GM19438 (cell line): ENCODE data around the gene MAD1L1.

Source experiments
- ATAC-seq: cut with Tn5 transposase; IDR thresholded peaks from one replicate; pipeline ENCODE4 v1.9.1; 2021; ENCODE audit warnings: low read depth; ENCODE audit not compliant: unreplicated experiment

Gene MAD1L1

DNA sequence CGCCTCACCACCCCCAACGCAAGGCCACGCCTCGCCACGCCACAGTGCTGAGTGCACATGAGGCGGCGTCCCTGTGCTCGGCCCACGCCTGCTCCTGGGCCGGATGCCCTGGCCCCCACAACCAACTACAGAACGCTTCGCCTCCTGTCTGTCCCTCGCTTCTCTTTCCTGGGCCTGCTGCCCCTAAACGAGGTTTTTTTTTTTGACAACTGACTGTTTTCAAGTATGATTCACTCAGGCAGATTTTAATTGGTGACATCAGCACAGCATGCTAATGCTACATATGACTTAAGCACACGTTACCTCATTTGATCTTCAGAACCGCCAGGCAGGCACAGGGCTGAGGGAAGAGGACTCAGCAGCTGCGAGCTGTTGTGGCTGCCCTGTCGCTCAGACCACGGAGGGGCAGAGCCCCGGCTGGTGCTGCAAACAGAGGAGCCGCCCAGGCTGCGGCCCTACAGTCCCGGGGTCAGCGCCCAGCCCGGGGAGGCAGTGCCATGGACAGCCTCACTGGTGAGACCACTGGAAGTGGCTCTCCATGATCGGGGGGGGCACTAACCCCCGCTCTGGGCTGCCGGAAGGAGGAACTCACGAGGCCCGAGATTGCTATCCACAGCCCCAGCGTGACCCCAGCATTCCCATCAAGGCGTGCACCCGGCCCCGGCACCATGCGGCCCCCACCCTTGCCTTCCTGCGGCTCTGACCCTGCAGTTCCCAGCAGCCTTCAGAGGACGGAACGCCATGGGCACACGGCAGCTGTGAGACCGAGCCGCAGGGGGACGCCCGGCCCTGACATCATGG, 212.8 kb downstream of the MAD1L1 start:
- ATAC-seq, result peak; percentile 71

- no peak for ATAC-seq
Observed at GRCh38 chr7:2019461-2019710, 213.4 kb downstream of the MAD1L1 start.

DNA sequence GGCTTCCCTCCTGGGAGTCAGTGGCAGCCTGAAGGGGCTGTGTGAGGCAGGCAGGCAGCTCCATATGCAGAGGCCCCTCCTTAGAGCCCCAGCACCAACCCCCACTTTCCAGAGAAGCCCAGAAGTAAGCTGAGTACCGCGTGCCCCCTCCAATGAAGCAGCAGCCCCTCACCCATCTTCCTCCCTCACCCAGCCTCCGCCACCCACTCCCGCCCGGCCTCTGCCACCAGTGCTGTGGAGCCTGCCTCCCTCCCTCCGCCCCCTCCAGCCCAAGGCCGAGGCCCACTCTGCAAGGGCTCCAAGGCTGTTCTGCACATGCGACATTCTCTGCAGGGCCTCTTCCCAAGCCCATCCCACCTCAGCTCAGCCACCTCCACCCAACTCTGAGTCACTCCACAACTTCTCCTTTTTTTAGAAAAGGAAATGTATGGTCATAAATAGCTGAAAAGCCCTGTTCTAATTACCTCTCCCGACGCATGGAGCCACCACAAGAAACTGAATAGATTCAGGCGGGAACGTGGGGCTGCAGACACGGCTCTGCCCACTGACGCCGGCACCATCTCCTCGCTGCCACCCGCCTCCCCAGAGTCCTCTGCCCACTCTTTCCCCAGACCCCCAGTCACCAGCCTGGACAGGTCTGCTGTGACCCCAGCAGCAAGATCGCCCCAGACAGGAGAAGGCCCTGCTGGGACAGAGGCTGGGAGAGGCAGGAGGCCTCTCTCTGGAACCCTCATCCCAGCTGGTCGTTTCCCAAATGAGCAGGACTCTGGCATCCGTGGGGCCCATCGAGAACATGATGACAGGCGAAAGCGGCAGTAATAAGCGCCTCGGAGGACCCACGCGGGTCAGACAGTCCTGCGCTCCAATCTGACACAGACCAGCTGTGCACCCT, 213.9 kb downstream of the MAD1L1 start:
- peak; percentile 13 for ATAC-seq

DNA sequence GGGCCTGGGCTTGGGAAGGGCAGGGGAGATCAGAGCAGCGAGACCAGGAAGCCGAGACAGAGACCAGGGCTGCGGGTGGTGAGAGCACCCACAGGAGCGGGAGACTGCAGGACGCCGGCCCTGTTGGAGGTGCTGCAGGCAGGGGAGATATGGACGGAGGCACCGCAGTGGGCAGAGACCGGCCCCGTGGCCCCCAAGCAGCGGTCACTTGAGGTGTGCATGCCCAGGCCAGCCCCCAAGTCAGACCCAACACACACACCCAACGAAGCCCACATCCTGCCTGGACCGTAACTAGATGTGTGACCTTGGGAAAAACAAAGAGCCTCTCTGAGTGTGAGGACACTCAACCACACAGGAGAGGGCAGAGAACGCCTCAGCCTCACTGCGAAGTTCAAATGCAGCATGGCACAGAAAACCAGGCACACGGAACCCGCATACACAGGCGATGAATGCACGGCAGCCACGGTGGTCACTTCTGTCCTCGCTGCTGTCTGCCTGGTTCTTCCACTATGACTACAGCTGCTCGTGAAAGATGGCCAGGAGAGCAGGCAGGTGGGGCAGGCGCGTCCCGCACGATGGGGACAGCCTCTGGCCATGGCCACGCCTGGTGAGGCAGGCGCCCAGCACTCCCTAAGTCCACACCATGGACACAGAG, 214.7 kb downstream of the MAD1L1 start:
- no peak for ATAC-seq

DNA sequence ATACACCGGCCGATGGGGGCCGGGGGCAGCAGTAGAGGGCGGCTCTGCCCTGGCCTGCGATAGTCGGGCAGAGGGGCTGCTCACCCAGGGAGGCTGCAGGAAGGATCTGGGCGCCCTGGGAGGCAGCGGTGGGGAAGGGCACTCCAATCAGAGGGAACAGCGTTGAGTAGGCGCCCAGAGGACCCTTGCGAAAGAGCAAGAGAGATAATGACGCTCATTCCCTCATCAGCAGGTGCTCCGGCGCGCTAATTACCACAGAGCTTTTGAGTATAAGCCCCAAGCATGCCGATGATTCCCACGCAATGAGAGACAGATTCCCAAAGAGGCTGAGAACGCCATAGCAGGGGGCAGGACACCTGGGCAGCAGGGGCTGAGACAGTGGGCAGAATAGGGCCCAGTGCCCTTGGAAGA, 215.3 kb downstream of the MAD1L1 start:
- ATAC-seq, result no peak

- ATAC-seq, result no peak
Observed at GRCh38 chr7:2016761-2017480, 215.8 kb downstream of the MAD1L1 start.

DNA sequence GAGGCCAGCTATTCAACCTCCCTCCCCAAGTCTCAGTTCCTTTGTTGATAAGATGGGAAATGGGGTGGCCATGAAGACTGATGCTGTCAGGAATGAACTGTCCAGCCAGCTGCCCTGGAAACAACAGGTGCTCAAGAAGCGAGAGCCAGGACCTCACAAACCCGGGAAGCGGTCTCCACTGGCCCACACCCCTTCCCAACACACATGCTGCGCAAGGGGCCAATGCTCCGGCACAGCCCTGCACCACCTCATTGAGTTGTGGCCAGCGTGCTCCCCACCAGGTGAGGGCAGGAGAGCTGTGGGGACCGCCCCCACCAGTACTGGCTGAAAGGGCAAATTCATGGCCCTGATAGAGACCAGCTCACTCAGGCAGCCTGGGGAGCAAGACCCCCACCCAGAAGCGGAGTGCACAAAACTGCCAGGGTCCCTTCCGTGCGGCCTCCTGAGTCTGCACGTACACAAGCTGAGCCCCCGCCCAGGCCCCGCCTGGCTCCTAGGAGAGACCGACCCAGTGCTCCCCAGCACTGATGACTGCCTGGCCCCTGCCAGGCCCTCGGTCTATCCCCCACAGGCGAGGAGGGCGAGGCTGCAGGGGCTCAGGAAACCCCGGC, 216.6 kb downstream of the MAD1L1 start:
- ATAC-seq, result no peak

DNA sequence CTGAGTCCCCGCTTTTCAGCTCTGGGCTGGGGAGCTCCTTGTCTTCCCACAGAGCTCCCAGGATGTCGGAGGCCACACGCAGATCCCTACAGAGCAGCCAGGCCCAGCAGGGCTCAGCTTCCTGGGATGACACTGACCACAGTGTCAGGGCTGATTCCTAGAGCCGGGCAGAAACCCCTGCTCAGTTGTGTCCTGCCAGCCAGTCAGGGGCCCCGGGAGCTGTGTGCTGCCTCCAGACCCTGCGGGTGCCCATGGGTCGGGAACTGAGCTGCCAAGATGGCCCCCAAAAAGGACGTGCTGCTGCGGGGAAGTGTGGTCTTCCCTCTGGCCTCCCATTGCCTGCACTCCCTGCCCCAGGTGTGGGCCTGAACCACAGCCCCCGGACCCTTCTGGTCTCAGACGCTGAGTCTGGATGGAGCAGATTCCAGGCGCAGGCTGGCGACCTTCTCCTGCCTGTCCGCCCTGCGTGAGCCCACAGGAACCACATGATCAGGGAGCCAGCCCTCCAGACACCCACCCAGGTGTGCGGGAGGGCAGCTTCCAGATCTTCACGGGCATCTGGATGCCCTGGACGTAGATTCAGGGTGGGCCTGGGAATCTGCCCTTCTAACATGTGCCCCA, 217.4 kb downstream of the MAD1L1 start:
- ATAC-seq, result no peak

DNA sequence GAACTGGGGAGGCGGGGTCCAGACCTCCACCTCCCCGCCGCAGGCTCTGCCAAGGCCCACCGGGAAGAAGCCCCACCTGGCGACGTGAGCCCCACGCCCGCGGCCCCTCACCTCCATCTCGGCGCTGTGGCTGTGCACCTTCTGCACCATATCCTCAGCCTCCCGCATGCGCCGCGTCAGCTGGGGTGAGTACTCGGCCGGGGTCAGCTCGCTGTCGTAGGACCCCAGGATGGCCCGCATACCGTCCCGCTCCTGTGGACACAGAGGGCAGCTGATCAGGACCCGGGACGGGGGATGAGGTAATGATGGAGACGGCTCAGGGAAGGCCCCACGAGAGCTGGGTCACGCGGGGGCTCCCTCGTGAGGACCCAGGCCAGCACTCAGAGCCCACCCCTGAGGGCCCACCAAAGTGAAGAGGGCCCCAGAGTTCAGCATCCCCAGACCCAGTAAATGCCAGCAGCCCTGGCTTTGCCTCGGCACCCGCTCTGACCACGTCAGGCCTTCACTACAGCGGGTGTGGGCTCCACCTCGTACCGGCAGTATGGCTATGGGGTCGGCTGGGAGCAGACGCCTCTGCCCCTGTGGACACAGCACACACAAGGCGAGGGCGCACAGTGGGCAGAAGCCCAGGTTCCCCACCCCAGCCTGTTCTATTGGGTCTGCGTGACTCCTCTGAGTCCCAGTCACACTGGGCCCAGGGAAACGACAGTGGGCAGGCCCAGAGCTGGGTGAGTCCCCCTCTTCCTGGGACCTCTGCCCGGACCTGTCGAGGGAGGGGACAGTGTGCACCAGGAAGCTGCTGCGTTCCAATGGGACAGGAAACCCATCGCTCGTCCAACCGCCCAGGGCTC, 218.1 kb downstream of the MAD1L1 start:
- ATAC-seq, result no peak

DNA sequence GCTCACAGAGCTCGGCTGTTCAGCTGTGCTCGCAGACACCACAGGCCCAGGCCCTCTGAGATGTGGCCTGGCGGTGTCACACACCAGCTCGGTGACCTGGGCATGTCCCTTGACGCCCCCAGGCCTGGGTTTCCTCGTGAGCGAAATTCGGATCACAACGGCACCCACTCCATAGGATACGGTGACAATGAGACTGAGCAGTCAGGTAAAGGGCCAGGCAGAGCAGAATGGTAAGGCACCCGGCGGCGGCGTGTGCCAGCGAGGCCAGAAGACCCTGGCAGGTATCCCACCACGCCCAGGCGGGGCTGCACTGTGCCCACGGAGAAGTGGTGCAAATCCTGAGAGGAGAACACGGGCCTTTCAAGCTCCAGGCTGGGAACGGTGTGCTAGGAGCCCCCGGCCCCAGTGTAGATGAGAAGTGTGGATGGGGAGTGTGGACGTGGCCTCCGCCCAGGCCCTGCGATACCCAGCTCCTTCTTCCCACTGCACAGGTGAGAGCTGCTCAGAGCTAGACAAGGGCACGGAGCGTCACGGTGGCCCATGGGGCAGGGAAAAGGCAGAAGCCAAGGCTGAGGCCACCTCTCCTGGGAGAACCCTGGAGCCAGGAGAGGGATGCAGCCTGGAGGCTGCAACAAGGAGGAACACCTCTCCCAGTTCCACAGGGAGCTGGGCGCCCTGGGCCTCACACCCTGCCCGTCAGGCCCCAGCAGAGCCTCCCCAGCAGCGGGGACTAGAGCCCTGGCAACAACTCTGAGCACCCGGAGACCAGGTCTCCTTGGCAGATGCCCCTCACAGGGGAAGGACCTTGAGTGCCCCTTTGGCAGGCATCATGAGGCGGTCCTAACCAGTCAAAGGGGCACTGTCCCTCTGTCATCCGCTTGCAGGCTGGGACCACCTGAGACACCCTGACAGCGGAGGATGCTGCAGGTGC, 219.1 kb downstream of the MAD1L1 start:
- no peak for ATAC-seq

DNA sequence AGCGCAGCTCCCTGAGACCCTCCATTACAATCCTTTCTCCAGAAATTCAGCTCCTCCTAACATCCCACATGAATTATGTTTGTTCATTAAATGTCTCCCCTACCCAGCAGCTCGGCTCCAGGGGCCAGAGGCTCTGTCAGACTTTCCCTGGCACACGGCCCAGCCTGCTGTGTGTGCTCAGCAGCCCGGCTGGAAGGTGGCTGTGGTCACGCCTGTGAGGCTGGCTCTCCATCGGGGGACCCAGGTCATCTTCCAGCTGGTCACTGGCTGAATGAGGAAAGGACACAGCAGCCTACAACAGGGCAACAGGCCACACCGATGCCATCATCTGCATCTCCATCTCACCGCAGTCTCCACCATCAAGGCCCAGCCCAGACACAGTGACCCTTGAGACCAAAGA, 219.8 kb downstream of the MAD1L1 start:
- ATAC-seq, result no peak

DNA sequence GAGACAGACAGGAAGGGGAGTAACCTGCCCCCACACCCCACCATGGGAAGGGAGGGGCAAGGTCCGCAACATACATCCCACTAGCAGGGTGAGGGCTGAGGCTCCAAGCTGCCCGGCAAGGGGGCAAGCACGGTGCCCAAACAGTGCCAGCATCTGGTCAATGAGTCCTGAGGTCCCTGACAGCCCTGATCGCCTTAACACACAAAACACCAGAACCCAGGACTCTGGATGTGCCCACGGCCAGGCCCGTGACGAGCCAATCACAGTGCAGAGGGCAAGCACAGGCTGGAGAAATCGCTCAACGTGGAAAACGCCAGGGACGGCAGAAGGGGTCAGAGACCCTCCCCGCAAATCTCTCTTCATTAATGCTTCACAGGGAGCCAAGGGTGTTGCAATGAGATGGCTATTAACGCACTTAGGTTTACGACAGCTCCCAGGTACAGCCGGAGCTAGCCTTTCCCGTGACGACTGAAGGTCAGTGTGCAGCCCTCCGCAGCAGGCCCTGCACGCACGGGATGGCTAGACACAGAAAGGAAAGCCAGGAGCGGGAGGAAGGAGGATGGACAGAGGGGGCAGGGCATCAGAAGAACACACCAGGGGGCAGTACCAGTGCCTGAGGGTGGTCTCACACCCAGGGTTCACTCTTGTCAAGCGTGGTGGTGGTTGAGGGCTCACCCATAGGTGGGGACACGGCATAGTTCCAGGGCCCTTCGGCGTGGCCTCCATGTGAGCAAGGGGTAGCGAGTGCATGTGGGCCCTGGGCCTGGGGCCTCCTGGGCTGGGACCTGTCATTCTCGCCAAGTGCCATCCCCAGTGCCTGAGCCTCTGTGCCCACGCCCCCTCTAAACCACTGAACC, 220.5 kb downstream of the MAD1L1 start:
- ATAC-seq, result no peak

- no peak for ATAC-seq
Observed at GRCh38 chr7:2011266-2012043, 221.3 kb downstream of the MAD1L1 start.

GRCh38 chr7:2010551-2011265, 222.0 kb downstream of the MAD1L1 start:
- no peak for ATAC-seq

DNA sequence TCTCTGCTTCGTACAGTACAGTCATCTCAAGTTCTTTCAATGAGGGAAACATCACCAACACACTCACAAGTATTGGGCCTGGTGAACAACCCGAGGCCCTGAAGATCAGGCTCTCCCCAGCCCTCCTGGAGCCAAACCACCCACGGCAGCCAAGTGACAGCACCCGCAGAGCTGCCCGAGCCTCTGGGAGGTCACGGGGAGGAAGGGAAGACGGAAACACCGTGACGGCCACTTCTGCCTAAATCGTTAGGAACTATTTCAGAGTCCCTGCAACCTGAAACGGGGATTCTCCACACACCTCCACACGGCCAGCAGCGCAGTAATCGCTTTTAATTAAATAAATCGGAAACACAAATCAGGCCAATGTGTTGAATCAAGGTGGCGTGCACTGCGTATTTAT, 222.6 kb downstream of the MAD1L1 start:
- no peak for ATAC-seq

DNA sequence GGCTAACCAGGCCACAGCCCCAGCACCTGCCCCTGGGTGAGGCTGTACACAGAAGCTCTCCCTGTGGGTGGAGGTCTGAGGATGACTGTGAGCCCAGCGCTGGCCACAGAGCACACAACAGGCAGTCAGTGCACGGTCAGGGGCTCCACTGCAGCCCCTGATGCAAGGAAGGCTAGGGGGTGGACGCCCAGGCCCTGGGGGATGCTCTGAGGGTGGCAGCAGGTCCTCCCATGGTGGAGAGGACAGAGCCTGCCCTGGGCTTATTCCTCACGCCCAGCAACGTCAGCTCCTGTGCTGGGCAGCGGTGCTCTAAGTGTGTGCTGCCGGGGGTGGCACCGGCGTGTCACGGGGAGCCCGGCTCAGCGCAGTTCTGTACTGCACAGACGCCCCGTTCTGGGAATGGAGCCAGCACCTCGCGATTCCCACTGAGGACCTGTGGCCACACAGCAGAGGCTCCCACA, 223.2 kb downstream of the MAD1L1 start:
- no peak for ATAC-seq
